Right ventricle myocardium inferior (tissue), 1 donor: Measurements from ENCODE around the gene SRPX2. TPM values are rescaled to one million over a fixed set of nuclear protein-coding genes. Genes with fewer than 3 reads are reported as not detected.

Experiments
- ATAC-seq: fragments of 200-7000 bp; cut with Tn5 transposase; one replicate; pipeline ENCODE4 v1.9.1; 2020; ENCODE audit warnings: mild to moderate bottlenecking, moderate library complexity
- DNase-seq: peaks from one replicate; pipeline ENCODE4 v3.0.0; 2021; ENCODE audit errors: missing footprints
- intact Hi-C: fragments of 100-400 bp; cut with DNase I; formaldehyde crosslinking; loops from one replicate; pipeline ENCODE4 v1.11.0; 2022
- long read RNA-seq: library from polyadenylated mRNA; unstranded; transcript quantifications from one replicate; pipeline ENCODE4 v2.0.0, GENCODE V29; 2021
- total RNA-seq: library from RNA; stranded (reverse); fragmentation: NEBNext Ultra II Directional; extraction: Animal tissue kit (Norgen Biotek cat#: 25700); gene quantifications from one replicate; pipeline ENCODE4 v1.2.1, GENCODE V29; 2021
- donor health status: DM: no; HTN: yes; CAD: no; lungs with severe emphysema.

SRPX2 gene
- 9.7 TPM for total RNA-seq
- long read RNA-seq, full-length matches to known transcripts = 2 of 4 reads
- long read RNA-seq, partial matches to known transcripts = 1 of 4 reads
- long read RNA-seq, other reads (novel, unspliced or antisense) = 1 of 4 reads

- DNase-seq (no peak), ATAC-seq (peak; percentile 92)
- intact Hi-C loops = no loop called here
These were observed at the start of gene SRPX2 for GRCh38 chrX:100643956-100644860. Gene SRPX2 (plus strand): TSS chrX:100644199. CDS start chrX:100646323, 2,124 bp downstream.

- intact Hi-C loops = no loop called here
- DNase-seq (no peak), ATAC-seq (no peak)
These were observed 47.4 kb upstream of the SRPX2 start for GRCh38 chrX:100596601-100597000.

GRCh38 chrX:100599456-100599855, 44.5 kb upstream of the SRPX2 start:
- no peak for DNase-seq
- intact Hi-C loops = no loop called here
- ATAC-seq = no peak

- DNase-seq (no peak), ATAC-seq (no peak)
- intact Hi-C loops = no loop called here
These were observed 43.7 kb upstream of the SRPX2 start for GRCh38 chrX:100600340-100600739.

GRCh38 chrX:100600758-100601157, 43.2 kb upstream of the SRPX2 start:
- no peak for ATAC-seq
- DNase-seq = no peak
- intact Hi-C loops = no loop called here

GRCh38 chrX:100606753-100607152, 37.2 kb upstream of the SRPX2 start:
- ATAC-seq (no peak), DNase-seq (no peak)
- intact Hi-C loops = no loop called here

GRCh38 chrX:100609591-100609990, 34.4 kb upstream of the SRPX2 start:
- DNase-seq = no peak
- ATAC-seq = no peak
- intact Hi-C loops = no loop called here

GRCh38 chrX:100611951-100612350, 32.0 kb upstream of the SRPX2 start:
- DNase-seq (no peak), ATAC-seq (no peak)
- intact Hi-C loops = no loop called here

GRCh38 chrX:100615005-100615404, 29.0 kb upstream of the SRPX2 start:
- DNase-seq = no peak
- intact Hi-C loops = no loop called here
- ATAC-seq = no peak

GRCh38 chrX:100623001-100623400, 21.0 kb upstream of the SRPX2 start:
- ATAC-seq (peak; percentile 75), DNase-seq (no peak)
- intact Hi-C loops = no loop called here

- intact Hi-C loops = no loop called here
- no peak for ATAC-seq
- DNase-seq = no peak
These were observed 18.0 kb upstream of the SRPX2 start for GRCh38 chrX:100625985-100626491.

- ATAC-seq (no peak), DNase-seq (no peak)
- intact Hi-C loops = no loop called here
These were observed 9.0 kb upstream of the SRPX2 start for GRCh38 chrX:100635040-100635439.

- ATAC-seq (peak; percentile 13), DNase-seq (no peak)
- intact Hi-C loops = no loop called here
These were observed 8.0 kb upstream of the SRPX2 start for GRCh38 chrX:100635989-100636320.

GRCh38 chrX:100636321-100636991, 7.5 kb upstream of the SRPX2 start, which contains the start of gene TSPAN6:
Gene TSPAN6 (minus strand): TSS chrX:100636806. CDS start chrX:100636694, 112 bp downstream.
- DNase-seq (peak; percentile 74), ATAC-seq (peak; percentile 99)
- intact Hi-C loops = no loop called here

- DNase-seq (no peak), ATAC-seq (no peak)
- intact Hi-C loops = no loop called here
These were observed 1.7 kb upstream of the SRPX2 start for GRCh38 chrX:100642290-100642689.

- ATAC-seq = no peak
- DNase-seq = no peak
- intact Hi-C loops = no loop called here
These were observed 787 bp upstream of the SRPX2 start for GRCh38 chrX:100643212-100643611.

GRCh38 chrX:100645106-100645505, 1.1 kb downstream of the SRPX2 start:
- no peak for ATAC-seq

GRCh38 chrX:100647095-100647494, 3.1 kb downstream of the SRPX2 start:
- intact Hi-C loops = no loop called here
- ATAC-seq (no peak), DNase-seq (no peak)

More at GRCh38 chrX:100645106-100645505, 1.1 kb downstream of the SRPX2 start:
- intact Hi-C loops = no loop called here
- no peak for DNase-seq

- ATAC-seq (no peak), DNase-seq (no peak)
- intact Hi-C loops = no loop called here
These were observed 3.7 kb downstream of the SRPX2 start for GRCh38 chrX:100647739-100648138.
